ENCODE measurements around the gene PPARG. TPM values are rescaled to one million over a fixed set of nuclear protein-coding genes. Genes with fewer than 3 reads are reported as not detected.

PPARG gene
- total and polyA plus RNA-seq, 2 of the 13 experiments (the other 11 are each of a cell fraction or from before 2014, with no cell fraction given), result 13.9 to 58.3 TPM

- no peak overlapping the region for H2AFZ ChIP-seq (ENCODE audit: low read length)
- POLR2A ChIA-PET, result no interaction called here
- H3K79me2 ChIP-seq (ENCODE audit: insufficient read depth, low read length), result peaks cover 48% of the 10 kb centered on the region
- 93% methylated on average over 2 of the region's 2 CpGs for WGBS (ENCODE audit: low lambda C conversion rate)
- H3K9me3 ChIP-seq (ENCODE audit: low read length), result no peaks in the 10 kb centered on the region
- H3K4me1 ChIP-seq (ENCODE audit: insufficient read depth, low read length), result no peaks in the 10 kb centered on the region
- BruUV-seq (replicated peaks), result no TSS peak
- H3K27ac ChIP-seq (ENCODE audit: extremely low read length, insufficient read depth, low read length), result no peak overlapping the region
- in situ Hi-C loops (cut with HindIII; ENCODE audit: extremely low pct_ligation_motif_present, low pct_unique_long_range_greater_than_20kb) (no loop called here), intact Hi-C loops (cut with micrococcal nuclease; ENCODE audit: unreplicated experiment) (no loop called here)
- no peaks in the 10 kb centered on the region for H4K20me1 ChIP-seq (ENCODE audit: insufficient read depth, low read length)
- no peak overlapping the region for H3K4me2 ChIP-seq (ENCODE audit: low read depth, low read length)
- no peak overlapping the region for H3K4me3 ChIP-seq (replicated peaks in 1 of 3; ENCODE audit: insufficient read depth in 1 of 3, low read depth in 2 of 3, low read length in 3 of 3)
- ATAC-seq, result no peak
- DNase-seq (ENCODE audit: low spot score), result no peak
- peaks cover 0 to 6% of the 10 kb centered on the region in 2 experiments; a peak in 2 of 5 replicates for H3K36me3 ChIP-seq (replicated peaks in 1 of 2; ENCODE audit: control insufficient read depth in 1 of 2, insufficient read depth in 2 of 2, low read length in 2 of 2)
- H3K27me3 ChIP-seq (ENCODE audit: control insufficient read depth in 1 of 2, insufficient read depth in 2 of 2, low read length in 2 of 2), result no peaks in the 10 kb centered on the region
- H3K9ac ChIP-seq (ENCODE audit: insufficient read depth, low read depth, low read length), result no peak overlapping the region
- no peak for FAIRE-seq
- CTCF ChIA-PET (ENCODE audit: low intra/inter-chr PET ratio, low total read pairs), result no interaction called here
- TF ChIP-seq HNRNPK (IDR thresholded peaks at IDR 0.05; ENCODE audit: low read depth, low read length, poor library complexity, severe bottlenecking), result no peak
- TF ChIP-seq ZNF724P (CRISPR knock-in tag; IDR thresholded peaks at IDR 0.05; ENCODE audit: borderline replicate concordance), result no peak
- no peak for TF ChIP-seq HNF1A (IDR thresholded peaks at IDR 0.05; ENCODE audit: low read depth)
- no peak for TF ChIP-seq HNF1A (CRISPR knock-in tag; IDR thresholded peaks at IDR 0.05; ENCODE audit: borderline replicate concordance)
- TF ChIP-seq NFE2L2 (IDR thresholded peaks at IDR 0.05; ENCODE audit: low read length), result no peak
- TF ChIP-seq MAFG (CRISPR knock-in tag; IDR thresholded peaks at IDR 0.05), result no peak
- TF ChIP-seq HNF4A (CRISPR knock-in tag; IDR thresholded peaks at IDR 0.05), result no peak
- no peak for TF ChIP-seq ZFP41 (CRISPR knock-in tag; IDR thresholded peaks at IDR 0.05; ENCODE audit: borderline replicate concordance)
- no peak for TF ChIP-seq SNAPC4 (CRISPR knock-in tag; IDR thresholded peaks at IDR 0.05)
- TF ChIP-seq ZSCAN5A (CRISPR knock-in tag; IDR thresholded peaks at IDR 0.05; ENCODE audit: borderline replicate concordance), result no peak
- TF ChIP-seq TOPORS (CRISPR knock-in tag; IDR thresholded peaks at IDR 0.05), result no peak
- TF ChIP-seq CCDC6 (CRISPR knock-in tag; IDR thresholded peaks at IDR 0.05), result no peak
Observed at GRCh38 chr3:12301031-12301430, 12.2 kb downstream of the PPARG start.

Measured in HepG2 (cell line).